ENCODE data around the gene CACNA1G.

Gene CACNA1G

GRCh38 chr17:50548831-50549230, 11.7 kb upstream of the CACNA1G start:
- DNase-seq (ENCODE audit: low read depth), result no peak

- DNase-seq (ENCODE audit: low read depth), result no peak
Observed at GRCh38 chr17:50549256-50549941, 11.1 kb upstream of the CACNA1G start.

- no peak for DNase-seq (ENCODE audit: low read depth)
Observed at GRCh38 chr17:50549969-50550368, 10.5 kb upstream of the CACNA1G start.

- no peak for DNase-seq (ENCODE audit: low read depth)
Observed at GRCh38 chr17:50550661-50551432, 9.7 kb upstream of the CACNA1G start.

- DNase-seq (ENCODE audit: low read depth), result no peak
Observed at GRCh38 chr17:50551433-50551815, 9.1 kb upstream of the CACNA1G start.

- no peak for DNase-seq (ENCODE audit: low read depth)
Observed at GRCh38 chr17:50551884-50552283, 8.6 kb upstream of the CACNA1G start.

- DNase-seq (ENCODE audit: low read depth), result no peak
Observed at GRCh38 chr17:50554201-50554600, 6.3 kb upstream of the CACNA1G start.

- no peak for DNase-seq (ENCODE audit: low read depth)
Observed at GRCh38 chr17:50556803-50557202, 3.7 kb upstream of the CACNA1G start.

GRCh38 chr17:50557630-50558029, 2.9 kb upstream of the CACNA1G start:
- DNase-seq (ENCODE audit: low read depth), result no peak

- no peak for DNase-seq (ENCODE audit: low read depth)
Observed at GRCh38 chr17:50558091-50558490, 2.4 kb upstream of the CACNA1G start.

- no peak for DNase-seq (ENCODE audit: low read depth)
Observed at GRCh38 chr17:50558581-50558940, 2.0 kb upstream of the CACNA1G start.

- no peak for DNase-seq (ENCODE audit: low read depth)
Observed at GRCh38 chr17:50558941-50559614, 1.4 kb upstream of the CACNA1G start.

- DNase-seq (ENCODE audit: low read depth), result no peak
Observed at GRCh38 chr17:50559674-50560184, 786 bp upstream of the CACNA1G start.

GRCh38 chr17:50560931-50561745, 623 bp downstream of the CACNA1G start:
- DNase-seq (ENCODE audit: low read depth), result no peak

- DNase-seq (ENCODE audit: low read depth), result no peak
Observed at GRCh38 chr17:50561746-50562141, 1.2 kb downstream of the CACNA1G start.

GRCh38 chr17:50562242-50563091, 2.0 kb downstream of the CACNA1G start:
- DNase-seq (ENCODE audit: low read depth), result no peak

- no peak for DNase-seq (ENCODE audit: low read depth)
Observed at GRCh38 chr17:50563092-50563511, 2.6 kb downstream of the CACNA1G start.

GRCh38 chr17:50564916-50565315, 4.4 kb downstream of the CACNA1G start:
- no peak for DNase-seq (ENCODE audit: low read depth)

- DNase-seq (ENCODE audit: low read depth), result no peak
Observed at GRCh38 chr17:50565402-50566350, 5.2 kb downstream of the CACNA1G start.

- DNase-seq (ENCODE audit: low read depth), result no peak
Observed at GRCh38 chr17:50566886-50567285, 6.4 kb downstream of the CACNA1G start.

Data from activated T-cell treated with anti-CD3 and anti-CD28 coated beads for 48 hours (primary cell).